Measurements from ENCODE around the gene RPS6KA2. TPM values are rescaled to one million over a fixed set of nuclear protein-coding genes. Genes with fewer than 3 reads are reported as not detected.
A peak's percentile ranks its signal among the peaks of the same experiment; 100 is the strongest.

RPS6KA2 gene
- total RNA-seq, 1 donor from 2014 or later = 33.2 TPM

- DNase-seq = peak; percentile 31
These were observed 141.2 kb downstream of the RPS6KA2 start for GRCh38 chr6:166485651-166486535.

DNA sequence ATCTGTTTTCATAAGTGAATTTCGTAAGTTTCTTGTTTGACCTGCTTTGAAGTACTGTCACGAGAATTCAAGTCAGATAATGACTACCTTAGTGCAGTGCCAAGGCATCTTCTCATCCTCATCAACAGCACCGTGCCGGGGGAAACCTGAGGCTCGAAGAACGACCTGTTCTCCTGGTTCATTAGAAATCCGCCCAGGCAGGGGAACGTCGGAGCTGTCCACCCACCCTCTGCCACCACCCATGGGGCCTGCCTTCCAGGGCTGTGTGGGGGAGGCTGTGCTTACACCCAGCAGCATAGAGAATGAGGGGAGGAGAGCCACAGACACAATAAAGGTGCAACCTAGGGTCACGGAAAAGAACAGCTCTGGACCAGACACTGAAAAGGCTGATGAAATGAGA, 142.2 kb downstream of the RPS6KA2 start:
- DNase-seq = no peak

- peak; percentile 93 for DNase-seq
These were observed 143.3 kb downstream of the RPS6KA2 start for GRCh38 chr6:166483573-166484250.

DNA sequence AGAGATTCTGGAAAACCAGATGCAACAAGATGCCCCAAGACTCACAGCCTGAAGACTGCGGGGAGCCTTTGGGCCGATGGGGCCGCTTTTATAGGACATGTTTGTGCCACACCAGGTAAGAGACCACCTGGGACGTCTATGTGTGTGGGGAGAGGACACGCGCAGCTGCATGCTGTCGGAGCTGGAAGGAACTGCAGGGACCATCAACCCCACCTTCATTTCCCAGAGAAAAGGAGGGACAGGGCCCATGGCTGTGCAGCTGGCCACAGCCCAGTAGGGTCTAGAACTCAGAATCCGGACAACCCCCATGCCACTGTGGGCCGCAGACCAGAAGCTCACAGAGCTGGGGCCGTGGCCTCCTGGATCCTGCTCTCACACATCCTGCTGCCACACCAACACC, 144.0 kb downstream of the RPS6KA2 start:
- no peak for DNase-seq

DNA sequence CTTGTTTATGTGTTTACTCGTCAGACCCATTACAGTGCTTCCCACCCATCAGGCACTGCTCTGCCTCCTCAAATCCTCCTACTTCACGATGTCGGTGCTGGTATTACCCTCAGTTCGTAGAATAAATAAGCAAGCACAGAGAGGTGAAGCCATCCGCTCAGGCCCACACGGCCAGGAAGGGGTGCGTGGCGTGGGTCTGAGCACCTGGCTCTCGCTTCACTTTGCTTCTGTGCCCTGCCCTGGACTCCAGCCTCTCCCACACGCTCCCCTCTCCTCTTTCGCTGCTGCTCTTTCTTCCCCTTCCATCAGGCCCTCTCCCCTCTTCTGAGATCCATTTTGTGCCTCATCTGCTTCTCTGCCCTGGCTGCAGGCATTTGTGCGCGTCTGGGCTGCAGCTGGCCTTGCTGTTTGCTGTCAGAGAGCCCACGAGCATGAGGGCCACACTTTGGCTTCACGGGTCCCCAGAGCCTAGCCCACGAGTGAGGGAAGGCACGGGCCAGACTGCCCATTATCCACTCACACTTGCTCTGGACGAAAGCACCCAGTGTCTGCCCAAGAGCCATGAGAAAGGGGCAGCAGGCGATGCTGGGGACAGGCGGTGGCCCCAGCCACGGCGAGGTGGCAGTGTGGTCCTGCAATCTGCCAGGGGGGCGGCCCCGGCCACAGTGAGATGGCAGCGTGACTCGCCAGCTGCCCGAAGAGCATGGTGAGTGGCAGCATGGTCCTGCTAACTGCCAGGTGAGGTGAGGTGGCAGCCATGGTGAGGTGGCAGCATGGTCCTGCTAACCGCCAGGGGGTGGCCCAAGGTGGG, 148.1 kb downstream of the RPS6KA2 start:
- no peak for DNase-seq

DNA sequence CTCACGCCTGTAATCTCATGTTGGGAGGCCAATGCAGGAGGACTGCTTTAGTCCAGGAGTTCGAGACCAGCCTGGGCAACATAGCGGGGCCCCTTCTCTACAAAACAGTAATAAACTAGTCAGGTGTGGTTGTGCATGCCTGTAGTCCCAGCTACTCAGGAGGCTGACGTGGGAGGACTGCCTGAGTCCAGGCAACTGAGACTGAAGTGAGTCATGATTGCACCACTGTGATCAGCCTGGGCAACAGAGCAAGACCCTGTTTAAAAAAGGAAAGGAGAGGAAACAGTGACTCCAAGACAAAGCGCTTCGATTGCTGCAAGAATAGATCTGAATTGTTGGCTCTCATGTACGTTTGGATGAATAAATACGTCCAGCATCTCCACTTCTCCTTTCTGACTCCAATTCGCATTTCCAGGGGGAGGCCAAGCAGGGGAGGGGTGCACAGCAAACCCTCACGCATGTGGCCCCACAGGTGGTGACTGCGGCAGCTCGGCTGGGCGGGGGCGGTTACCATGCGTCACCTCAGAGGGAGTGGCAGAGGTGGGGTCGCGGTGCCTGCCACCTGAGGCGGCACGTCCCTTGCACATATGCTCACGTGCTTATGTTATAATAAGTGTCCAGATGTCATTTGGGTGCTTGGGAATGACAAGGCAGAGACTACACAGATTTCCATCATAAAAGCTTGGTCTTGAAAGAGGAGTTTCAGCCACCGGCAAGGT, 149.2 kb downstream of the RPS6KA2 start:
- no peak for DNase-seq

GRCh38 chr6:166476634-166477215, 150.3 kb downstream of the RPS6KA2 start:
- no peak for DNase-seq

GRCh38 chr6:166476061-166476591, 150.9 kb downstream of the RPS6KA2 start:
- DNase-seq = no peak

DNA sequence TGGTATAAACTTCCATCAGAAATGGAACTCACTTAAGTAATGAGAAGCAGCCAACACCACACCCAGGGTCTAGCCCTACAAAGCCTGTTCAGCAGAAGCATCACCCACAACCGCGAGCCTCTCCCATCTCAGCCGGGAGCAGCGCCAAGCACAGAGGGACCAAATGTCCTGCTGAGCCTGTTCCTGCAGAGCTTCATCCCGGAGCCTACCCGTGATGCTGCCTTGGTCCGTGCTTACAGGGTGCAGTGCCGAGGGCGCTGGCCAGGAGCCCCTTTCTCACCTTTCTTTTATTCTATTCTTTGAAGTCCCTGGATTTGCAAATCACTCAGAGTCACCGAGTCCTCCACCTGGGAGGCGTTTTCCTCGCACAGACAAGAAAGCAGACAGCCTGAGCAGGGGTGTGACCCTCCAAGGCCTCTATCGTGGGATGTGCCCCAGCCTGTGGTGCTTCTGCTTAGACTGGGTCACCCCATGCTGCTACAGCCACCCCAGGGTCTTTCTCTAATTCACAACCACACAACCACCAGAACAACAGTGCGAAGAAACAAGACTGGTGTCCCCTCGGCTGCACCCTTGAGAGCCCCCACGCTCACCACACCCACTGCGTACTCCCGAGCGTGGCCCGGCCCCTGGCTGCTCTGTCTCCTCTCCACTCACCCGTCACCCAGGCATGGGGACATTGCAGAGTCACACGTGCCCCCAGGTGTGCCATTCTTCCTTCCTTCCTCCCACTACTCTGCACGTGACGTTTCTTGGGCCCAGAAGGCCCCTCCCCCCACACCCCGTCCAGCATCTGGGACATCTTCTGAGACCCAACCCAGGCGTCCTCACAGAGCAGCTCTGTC, 152.1 kb downstream of the RPS6KA2 start:
- peak; percentile 70 for DNase-seq

- no peak for DNase-seq
These were observed 153.0 kb downstream of the RPS6KA2 start for GRCh38 chr6:166473886-166474571.

GRCh38 chr6:166472636-166473035, 154.4 kb downstream of the RPS6KA2 start:
- no peak for DNase-seq

DNA sequence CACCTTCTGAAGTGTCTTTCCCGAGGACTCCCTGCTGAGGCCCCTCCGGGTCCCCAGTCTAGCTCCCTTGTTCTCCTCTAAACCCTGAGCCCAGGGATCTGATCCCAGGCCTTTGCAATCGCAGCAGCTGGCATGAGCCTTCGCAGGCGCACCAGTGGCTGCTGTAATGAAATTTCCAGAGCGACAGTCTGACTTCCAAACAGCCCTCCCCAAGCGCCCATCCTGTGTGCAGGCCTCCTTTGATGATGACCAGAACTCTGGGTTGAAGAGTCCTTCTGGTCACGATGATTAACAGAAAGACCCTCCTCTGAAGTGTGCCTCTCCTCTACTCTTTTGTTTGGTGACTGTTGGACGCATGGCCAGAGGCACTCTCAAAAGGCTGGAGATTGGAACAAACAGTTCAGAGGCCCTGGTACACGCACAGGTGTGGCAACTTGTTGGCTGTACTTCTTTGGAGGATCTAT, 155.2 kb downstream of the RPS6KA2 start:
- DNase-seq = no peak

- no peak for DNase-seq
These were observed 156.1 kb downstream of the RPS6KA2 start for GRCh38 chr6:166470863-166471410.

GRCh38 chr6:166470029-166470862, 156.8 kb downstream of the RPS6KA2 start:
- DNase-seq = no peak

- no peak for DNase-seq
These were observed 157.6 kb downstream of the RPS6KA2 start for GRCh38 chr6:166469426-166469961.

DNA sequence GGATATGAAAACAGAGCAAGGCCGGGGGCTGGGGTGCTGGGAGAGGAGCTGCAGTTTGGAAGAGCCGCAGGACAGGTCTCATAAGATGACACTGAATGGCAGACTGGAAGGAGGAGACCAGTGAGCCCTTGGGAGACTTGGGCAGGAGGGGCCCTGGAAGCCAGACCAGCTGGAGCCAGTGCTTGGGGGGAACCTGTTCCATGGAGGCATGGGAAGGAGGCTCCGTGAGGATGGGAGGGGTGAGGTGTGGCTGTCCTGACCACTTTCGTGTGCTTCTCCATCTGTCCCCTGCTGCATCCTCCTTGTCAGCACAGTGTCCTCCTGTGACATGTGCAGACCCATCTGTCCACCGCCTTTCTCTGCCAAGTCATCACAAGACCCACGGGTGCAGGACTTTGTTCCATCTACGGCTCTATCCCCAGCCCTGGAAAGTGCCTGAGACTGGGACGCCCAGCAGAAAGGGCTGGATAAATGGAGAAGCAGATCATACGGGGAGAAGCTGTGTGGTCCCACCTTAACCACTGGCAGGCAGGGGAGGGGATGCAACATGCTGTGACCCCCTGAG, 159.5 kb downstream of the RPS6KA2 start:
- DNase-seq = no peak

Data from tongue (tissue), 2 donors.